DND-41 (cell line): ENCODE measurements around the gene SH2D4B.

ENCODE experiments used
- ATAC-seq: fragments of 200-7000 bp; cut with Tn5 transposase; 3 replicates; pipeline ENCODE4 v1.9.1; 2021; ENCODE audit warnings: low read depth; ENCODE audit not compliant: insufficient read depth
- DNase-seq: peaks from one replicate; pipeline ENCODE4 v3.0.0-alpha.2; 2020
- H2AFZ ChIP-seq: 2 replicates; pipeline ENCODE4 v1.6.0; 2012; ENCODE audit warnings: low read depth, low read length
- H3K27ac ChIP-seq: 2 replicates; pipeline ENCODE4 v1.5.1; 2012; ENCODE audit warnings: low read length, inconsistent platforms
- H3K27me3 ChIP-seq: fragments of 200-600 bp; sonication (generic); 2 replicates; pipeline ENCODE4 v1.6.0; 2012; ENCODE audit warnings: low read length, mild to moderate bottlenecking, inconsistent platforms; ENCODE audit not compliant: insufficient read depth, poor library complexity
- H3K36me3 ChIP-seq: 2 replicates; pipeline ENCODE4 v1.5.1; 2012; ENCODE audit warnings: low read length, inconsistent platforms; ENCODE audit not compliant: insufficient read depth
- H3K4me1 ChIP-seq: 2 replicates; pipeline ENCODE4 v1.5.1; 2012; ENCODE audit warnings: mild to moderate bottlenecking, low read length; ENCODE audit not compliant: insufficient read depth
- H3K4me2 ChIP-seq: 2 replicates; pipeline ENCODE4 v1.6.0; 2012; ENCODE audit warnings: mild to moderate bottlenecking, moderate library complexity, low read length, inconsistent platforms; ENCODE audit not compliant: insufficient read depth
- H3K4me3 ChIP-seq, 2 experiments: fragments of 200-600 bp in 1 of 2; shearing (Covaris generic) in 1 of 2; 2 replicates each; pipeline ENCODE4 v1.5.1; 2012 to 2016; ENCODE audit warnings: inconsistent platforms in 2 of 2, low read length in 2 of 2, mild to moderate bottlenecking in 2 of 2, low read depth in 1 of 2, moderate library complexity in 1 of 2
- H3K79me2 ChIP-seq: 2 replicates; pipeline ENCODE4 v1.6.0; 2012; ENCODE audit warnings: low read length, inconsistent platforms; ENCODE audit not compliant: insufficient read depth
- H3K9ac ChIP-seq: 2 replicates; pipeline ENCODE4 v1.6.0; 2012; ENCODE audit warnings: low read depth, mild to moderate bottlenecking, inconsistent platforms, low read length, moderate library complexity
- H3K9me3 ChIP-seq: 2 replicates; pipeline ENCODE4 v1.5.1; 2012; ENCODE audit warnings: low read length, moderate library complexity, mild to moderate bottlenecking, inconsistent platforms; ENCODE audit not compliant: insufficient read depth, severe bottlenecking
- H4K20me1 ChIP-seq: 2 replicates; pipeline ENCODE4 v1.6.0; 2012; ENCODE audit warnings: low read length; ENCODE audit not compliant: insufficient read depth
- EZH2 ChIP-seq: IDR thresholded peaks from 3 replicates; pipeline ENCODE4 v1.6.1; 2012; ENCODE audit warnings: borderline replicate concordance, low read depth, mild to moderate bottlenecking, moderate library complexity, low read length, inconsistent platforms; ENCODE audit not compliant: severe bottlenecking
- TF ChIP-seq, protein P1 (sequence below): IDR thresholded peaks from 2 replicates; pipeline ENCODE4 v1.5.1; 2012; ENCODE audit warnings: borderline replicate concordance, low read length, moderate library complexity, mild to moderate bottlenecking; ENCODE audit not compliant: poor library complexity, severe bottlenecking; ENCODE audit errors: extremely low read depth

Gene SH2D4B

DNA sequence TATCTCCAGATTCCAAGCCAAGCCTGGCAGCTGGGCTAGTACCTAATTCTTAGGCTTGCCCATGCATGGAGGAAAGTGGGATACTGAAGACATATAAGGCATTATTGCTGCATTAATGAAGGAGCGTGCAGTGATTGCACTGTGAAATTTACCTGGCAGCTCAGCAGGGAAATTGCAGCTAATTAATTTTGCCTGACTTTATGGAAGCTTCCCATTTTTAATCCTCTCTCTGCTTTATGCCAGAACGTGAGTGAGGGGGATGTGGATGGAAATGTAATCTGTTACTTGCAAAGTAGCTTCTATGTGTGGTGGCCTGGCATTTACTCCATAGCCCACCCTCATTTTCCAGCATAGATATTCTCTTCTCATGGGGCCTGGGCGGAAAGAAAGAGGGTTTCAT lies 134.9 kb downstream of the SH2D4B start:
- H2AFZ ChIP-seq = no peak overlapping the region
- ATAC-seq (no peak), DNase-seq (no peak)
- TF ChIP-seq, protein P1, sequence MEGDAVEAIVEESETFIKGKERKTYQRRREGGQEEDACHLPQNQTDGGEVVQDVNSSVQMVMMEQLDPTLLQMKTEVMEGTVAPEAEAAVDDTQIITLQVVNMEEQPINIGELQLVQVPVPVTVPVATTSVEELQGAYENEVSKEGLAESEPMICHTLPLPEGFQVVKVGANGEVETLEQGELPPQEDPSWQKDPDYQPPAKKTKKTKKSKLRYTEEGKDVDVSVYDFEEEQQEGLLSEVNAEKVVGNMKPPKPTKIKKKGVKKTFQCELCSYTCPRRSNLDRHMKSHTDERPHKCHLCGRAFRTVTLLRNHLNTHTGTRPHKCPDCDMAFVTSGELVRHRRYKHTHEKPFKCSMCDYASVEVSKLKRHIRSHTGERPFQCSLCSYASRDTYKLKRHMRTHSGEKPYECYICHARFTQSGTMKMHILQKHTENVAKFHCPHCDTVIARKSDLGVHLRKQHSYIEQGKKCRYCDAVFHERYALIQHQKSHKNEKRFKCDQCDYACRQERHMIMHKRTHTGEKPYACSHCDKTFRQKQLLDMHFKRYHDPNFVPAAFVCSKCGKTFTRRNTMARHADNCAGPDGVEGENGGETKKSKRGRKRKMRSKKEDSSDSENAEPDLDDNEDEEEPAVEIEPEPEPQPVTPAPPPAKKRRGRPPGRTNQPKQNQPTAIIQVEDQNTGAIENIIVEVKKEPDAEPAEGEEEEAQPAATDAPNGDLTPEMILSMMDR = no peak
- no peak for TF ChIP-seq EZH2
- no peak overlapping the region for H3K27ac ChIP-seq
- no peaks in the 10 kb centered on the region for H3K9me3 ChIP-seq
- no peaks in the 10 kb centered on the region for H3K36me3 ChIP-seq
- no peaks in the 10 kb centered on the region for H3K4me1 ChIP-seq
- no peaks in the 10 kb centered on the region for H4K20me1 ChIP-seq
- no peak overlapping the region for H3K4me2 ChIP-seq
- H3K4me3 ChIP-seq = no peak overlapping the region
- no peak overlapping the region for H3K9ac ChIP-seq
- no peaks in the 10 kb centered on the region for H3K79me2 ChIP-seq
- peaks cover 2% of the 10 kb centered on the region for H3K27me3 ChIP-seq

DNA sequence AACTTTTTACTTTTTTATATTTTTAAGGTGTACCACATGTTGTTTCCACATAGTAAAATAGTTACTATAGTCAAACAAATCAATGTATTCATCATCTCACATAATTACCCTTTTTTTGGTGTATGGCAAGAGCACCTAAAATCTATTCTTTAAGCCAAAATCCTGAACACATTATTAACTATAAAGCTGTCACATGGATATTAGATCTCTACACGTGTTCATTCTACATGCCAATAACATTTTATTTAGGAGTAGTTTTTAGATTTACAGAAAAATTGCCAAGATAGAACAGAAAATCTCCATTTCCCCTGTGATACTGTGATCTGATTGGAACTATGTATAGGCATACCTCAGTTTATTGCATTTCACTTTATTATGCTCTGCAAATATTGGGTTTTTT lies 137.1 kb downstream of the SH2D4B start:
- TF ChIP-seq EZH2 = no peak
- TF ChIP-seq, protein P1 = no peak
- H3K4me1 ChIP-seq = no peaks in the 10 kb centered on the region
- no peaks in the 10 kb centered on the region for H4K20me1 ChIP-seq
- no peak overlapping the region for H3K4me2 ChIP-seq
- no peaks in the 10 kb centered on the region for H3K79me2 ChIP-seq
- no peaks in the 10 kb centered on the region for H3K9me3 ChIP-seq
- ATAC-seq (no peak), DNase-seq (no peak)
- H3K36me3 ChIP-seq = no peaks in the 10 kb centered on the region
- no peak overlapping the region for H3K9ac ChIP-seq
- H3K27me3 ChIP-seq = peaks cover 2% of the 10 kb centered on the region
- H2AFZ ChIP-seq = no peak overlapping the region
- no peak overlapping the region for H3K27ac ChIP-seq
- H3K4me3 ChIP-seq = no peak overlapping the region

DNA sequence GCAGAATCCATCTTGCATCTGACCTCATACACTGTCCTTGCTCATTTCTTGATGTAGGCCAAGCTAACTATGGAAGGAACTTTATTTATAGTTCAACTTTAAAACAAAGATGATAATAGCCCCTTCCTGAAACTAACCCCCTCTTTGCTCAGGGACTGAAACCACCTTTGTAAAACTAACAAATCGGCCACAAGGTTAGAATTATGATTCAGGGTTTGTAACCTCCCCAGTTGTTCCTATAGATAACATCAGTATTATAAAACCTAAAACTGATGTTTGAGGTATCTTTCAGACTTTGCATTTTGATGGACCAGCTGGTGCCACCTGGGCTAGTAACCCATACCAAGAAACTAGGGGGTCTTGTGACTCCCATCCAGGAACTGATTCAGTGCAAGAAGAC lies 143.4 kb downstream of the SH2D4B start:
- no peak for TF ChIP-seq EZH2
- TF ChIP-seq, protein P1 = no peak
- no peak for ATAC-seq
- no peaks in the 10 kb centered on the region for H3K79me2 ChIP-seq
- no peaks in the 10 kb centered on the region for H3K4me1 ChIP-seq
- H3K4me2 ChIP-seq = no peak overlapping the region
- H3K27me3 ChIP-seq = no peaks in the 10 kb centered on the region
- H3K9me3 ChIP-seq = no peaks in the 10 kb centered on the region
- H3K9ac ChIP-seq = no peak overlapping the region
- H3K36me3 ChIP-seq = no peaks in the 10 kb centered on the region
- no peaks in the 10 kb centered on the region for H4K20me1 ChIP-seq
- no peak for DNase-seq
- H2AFZ ChIP-seq = no peak overlapping the region
- no peak overlapping the region for H3K4me3 ChIP-seq
- H3K27ac ChIP-seq = no peak overlapping the region

- Histone ChIP-seq H3K4me1 (no peaks in the 10 kb centered on the region), H3K9me3 (no peaks in the 10 kb centered on the region), H2AFZ (no peak overlapping the region), H3K9ac (no peak overlapping the region), H3K4me3 (no peak overlapping the region), H3K27me3 (no peaks in the 10 kb centered on the region), H3K36me3 (no peaks in the 10 kb centered on the region), H4K20me1 (no peaks in the 10 kb centered on the region), H3K27ac (no peak overlapping the region), H3K4me2 (no peak overlapping the region), H3K79me2 (no peaks in the 10 kb centered on the region)
- TF ChIP-seq, protein P1 = no peak
- no peak for TF ChIP-seq EZH2
- ATAC-seq = peak; percentile 59; the same call in 2 of the 3 replicates
- DNase-seq = no peak
Observed at GRCh38 chr10:80684259-80684658, 146.6 kb downstream of the SH2D4B start.
